Measurements from ENCODE around the gene ANGPT4. TPM values are rescaled to one million over a fixed set of nuclear protein-coding genes. Genes with fewer than 3 reads are reported as not detected.

ANGPT4 gene
- total and polyA plus RNA-seq, 2 of the 13 experiments (the other 11 are each of a cell fraction or from before 2014, with no cell fraction given), result not detected

DNA sequence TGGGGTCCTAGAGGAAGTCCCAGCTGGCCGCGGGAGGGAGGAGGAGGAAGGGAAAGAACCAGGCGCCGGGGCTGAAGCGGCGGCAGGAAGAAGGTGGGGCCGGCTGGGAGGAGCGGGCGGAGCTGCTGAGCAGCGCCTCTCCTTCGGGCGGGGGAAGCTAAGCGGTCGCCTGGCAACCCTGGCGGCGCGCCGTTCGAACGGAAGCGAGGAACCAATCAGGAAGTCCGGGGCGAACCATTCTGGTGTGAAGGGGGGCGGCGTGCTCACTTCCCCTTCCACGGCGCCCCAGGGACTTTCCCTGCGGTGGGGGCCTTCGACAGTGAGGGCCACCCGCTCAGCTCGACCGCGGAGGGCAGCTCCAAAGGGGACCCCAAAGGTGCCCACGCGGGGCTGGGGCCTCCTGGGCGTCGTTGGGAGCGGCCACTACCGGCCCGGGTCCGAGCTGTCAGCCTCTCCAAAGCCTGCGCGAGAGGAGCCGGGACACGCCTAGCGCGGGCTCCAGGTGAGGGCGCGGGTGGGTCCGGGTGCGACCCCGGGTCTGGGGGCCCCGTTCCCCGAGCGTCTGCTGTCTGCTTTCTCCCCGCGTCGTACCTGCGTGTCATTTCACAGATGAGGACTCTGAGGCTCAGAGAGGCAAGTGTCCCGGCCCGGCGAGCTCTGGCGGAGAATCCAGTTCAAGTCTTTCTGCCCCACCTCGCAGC lies 82.5 kb downstream of the ANGPT4 start, which contains the start of gene FAM110A (continued):
- peak; percentile 96 for TF ChIP-seq MAZ (IDR thresholded peaks at IDR 0.05; ENCODE audit: borderline replicate concordance, low read depth, low read length)
- peak; percentile 98 for TF ChIP-seq MAZ (CRISPR knock-in tag; IDR thresholded peaks at IDR 0.05; ENCODE audit: low read depth)
- no peak for TF ChIP-seq HNRNPL (IDR thresholded peaks at IDR 0.05; ENCODE audit: low read depth, low read length)
- 0 out of 2 replicates have a peak, but pooled peaks have one; percentile 8 for TF ChIP-seq CREB1 (IDR thresholded peaks at IDR 0.05)
- no peak for TF ChIP-seq CREB1 (CRISPR knock-in tag; IDR thresholded peaks at IDR 0.05)
- TF ChIP-seq ZNF749 (CRISPR knock-in tag; IDR thresholded peaks at IDR 0.05; ENCODE audit: borderline replicate concordance), result peak; percentile 92
- TF ChIP-seq, protein P1, sequence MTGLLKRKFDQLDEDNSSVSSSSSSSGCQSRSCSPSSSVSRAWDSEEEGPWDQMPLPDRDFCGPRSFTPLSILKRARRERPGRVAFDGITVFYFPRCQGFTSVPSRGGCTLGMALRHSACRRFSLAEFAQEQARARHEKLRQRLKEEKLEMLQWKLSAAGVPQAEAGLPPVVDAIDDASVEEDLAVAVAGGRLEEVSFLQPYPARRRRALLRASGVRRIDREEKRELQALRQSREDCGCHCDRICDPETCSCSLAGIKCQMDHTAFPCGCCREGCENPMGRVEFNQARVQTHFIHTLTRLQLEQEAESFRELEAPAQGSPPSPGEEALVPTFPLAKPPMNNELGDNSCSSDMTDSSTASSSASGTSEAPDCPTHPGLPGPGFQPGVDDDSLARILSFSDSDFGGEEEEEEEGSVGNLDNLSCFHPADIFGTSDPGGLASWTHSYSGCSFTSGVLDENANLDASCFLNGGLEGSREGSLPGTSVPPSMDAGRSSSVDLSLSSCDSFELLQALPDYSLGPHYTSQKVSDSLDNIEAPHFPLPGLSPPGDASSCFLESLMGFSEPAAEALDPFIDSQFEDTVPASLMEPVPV (CRISPR knock-in tag; IDR thresholded peaks at IDR 0.05), result peak; percentile 89
- peak; percentile 64; the same call in 1 of the 2 replicates for TF ChIP-seq PHF8 (CRISPR knock-in tag; IDR thresholded peaks at IDR 0.05)
- peak; percentile 44 for TF ChIP-seq DBP (CRISPR knock-in tag; IDR thresholded peaks at IDR 0.05; ENCODE audit: not compliant biosample characterization)
- TF ChIP-seq REXO4 (CRISPR knock-in tag; IDR thresholded peaks at IDR 0.05; ENCODE audit: borderline replicate concordance), result no peak
- no peak; the same call in 1 of the 2 replicates for TF ChIP-seq SUZ12 (IDR thresholded peaks at IDR 0.05; ENCODE audit: low read depth, low read length)
- no peak; the same call in none of the 2 replicates for TF ChIP-seq RAD21 (CRISPR knock-in tag; IDR thresholded peaks at IDR 0.05)
- TF ChIP-seq SRSF9 (IDR thresholded peaks at IDR 0.05; ENCODE audit: borderline replicate concordance, insufficient read depth, low read depth, low read length, poor library complexity, severe bottlenecking), result no peak
- peak; percentile 57; the same call in 1 of the 2 replicates for TF ChIP-seq CBX5 (CRISPR knock-in tag; IDR thresholded peaks at IDR 0.05; ENCODE audit: borderline replicate concordance)
- TF ChIP-seq ZNF292 (CRISPR knock-in tag; IDR thresholded peaks at IDR 0.05; ENCODE audit: borderline replicate concordance, low read depth), result peak; percentile 60; the same call in 1 of the 2 replicates
- TF ChIP-seq, protein P2, sequence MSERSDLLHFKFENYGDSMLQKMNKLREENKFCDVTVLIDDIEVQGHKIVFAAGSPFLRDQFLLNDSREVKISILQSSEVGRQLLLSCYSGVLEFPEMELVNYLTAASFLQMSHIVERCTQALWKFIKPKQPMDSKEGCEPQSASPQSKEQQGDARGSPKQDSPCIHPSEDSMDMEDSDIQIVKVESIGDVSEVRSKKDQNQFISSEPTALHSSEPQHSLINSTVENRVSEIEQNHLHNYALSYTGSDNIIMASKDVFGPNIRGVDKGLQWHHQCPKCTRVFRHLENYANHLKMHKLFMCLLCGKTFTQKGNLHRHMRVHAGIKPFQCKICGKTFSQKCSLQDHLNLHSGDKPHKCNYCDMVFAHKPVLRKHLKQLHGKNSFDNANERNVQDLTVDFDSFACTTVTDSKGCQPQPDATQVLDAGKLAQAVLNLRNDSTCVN (CRISPR knock-in tag; IDR thresholded peaks at IDR 0.05; ENCODE audit: borderline replicate concordance), result 0 out of 2 replicates have a peak, but pooled peaks have one; percentile 35
- no peak for TF ChIP-seq HNRNPH1 (optimal IDR thresholded peaks at IDR 0.05; ENCODE audit: low read depth, low read length)
- no peak for TF ChIP-seq NR2F6 (IDR thresholded peaks at IDR 0.05)
- TF ChIP-seq NR2F6 (CRISPR knock-in tag; IDR thresholded peaks at IDR 0.05), result no peak
- TF ChIP-seq NCOA2 (CRISPR knock-in tag; IDR thresholded peaks at IDR 0.05), result no peak
- no peak for TF ChIP-seq YY1 (IDR thresholded peaks at IDR 0.05; ENCODE audit: insufficient read depth, insufficient replicate concordance, low read depth, low read length)
- no peak; the same call in 1 of the 2 replicates for TF ChIP-seq ZNF782 (CRISPR knock-in tag; IDR thresholded peaks at IDR 0.05; ENCODE audit: borderline replicate concordance)
- peak; percentile 39 for TF ChIP-seq TP53 (CRISPR knock-in tag; conservative IDR thresholded peaks at IDR 0.05)
- TF ChIP-seq RBM22 (optimal IDR thresholded peaks at IDR 0.05; ENCODE audit: low read length), result peak; percentile 94
- peak; percentile 69; the same call in 1 of the 2 replicates for TF ChIP-seq RXRA (CRISPR knock-in tag; IDR thresholded peaks at IDR 0.05)
- no peak for TF ChIP-seq ZNF282 (IDR thresholded peaks at IDR 0.05; ENCODE audit: partially characterized antibody)
